ENCODE data around the gene ARHGAP8. TPM values are rescaled to one million over a fixed set of nuclear protein-coding genes. Genes with fewer than 3 reads are reported as not detected.

The ARHGAP8 gene
- total RNA-seq, 2 donors from 2014 or later = 4.7 to 7.1 TPM

- H3K27ac Mint-ChIP-seq = no peak overlapping the region
- peaks cover 9% of the 10 kb centered on the region for H3K27me3 Mint-ChIP-seq
- no peaks in the 10 kb centered on the region for H3K36me3 Mint-ChIP-seq (ENCODE audit: low read depth)
- peaks cover 5% of the 10 kb centered on the region for H3K9me3 ChIP-seq (ENCODE audit: control insufficient read depth, low read length, poor library complexity, severe bottlenecking)
- no peak for ATAC-seq
- no peak for DNase-seq
- no peak overlapping the region for H3K4me3 Mint-ChIP-seq
- H3K4me1 Mint-ChIP-seq = no peaks in the 10 kb centered on the region
These were observed 25.0 kb downstream of the ARHGAP8 start for GRCh38 chr22:44777364-44777755.

- Mint-ChIP-seq H3K27ac (no peak overlapping the region), H3K36me3 (ENCODE audit: low read depth) (no peaks in the 10 kb centered on the region), H3K27me3 (peaks cover 22% of the 10 kb centered on the region), H3K4me3 (no peak overlapping the region), H3K4me1 (peaks cover 2% of the 10 kb centered on the region)
- ATAC-seq (no peak), DNase-seq (no peak)
- H3K9me3 ChIP-seq (ENCODE audit: control insufficient read depth, low read length, poor library complexity, severe bottlenecking) = no peaks in the 10 kb centered on the region
These were observed 28.6 kb downstream of the ARHGAP8 start for GRCh38 chr22:44780876-44781449.

GRCh38 chr22:44782363-44782963, 30.1 kb downstream of the ARHGAP8 start:
- H3K36me3 Mint-ChIP-seq (ENCODE audit: low read depth) = no peaks in the 10 kb centered on the region
- no peak overlapping the region for H3K4me3 Mint-ChIP-seq
- H3K9me3 ChIP-seq (ENCODE audit: control insufficient read depth, low read length, poor library complexity, severe bottlenecking) = no peaks in the 10 kb centered on the region
- no peak overlapping the region for H3K27ac Mint-ChIP-seq
- peaks cover 22% of the 10 kb centered on the region for H3K27me3 Mint-ChIP-seq
- peaks cover 2% of the 10 kb centered on the region for H3K4me1 Mint-ChIP-seq
- ATAC-seq = no peak
- DNase-seq = no peak

- H3K36me3 Mint-ChIP-seq (ENCODE audit: low read depth) = no peaks in the 10 kb centered on the region
- H3K27ac Mint-ChIP-seq = no peak overlapping the region
- H3K4me1 Mint-ChIP-seq = peaks cover 2% of the 10 kb centered on the region
- H3K27me3 Mint-ChIP-seq = peaks cover 22% of the 10 kb centered on the region
- no peak overlapping the region for H3K4me3 Mint-ChIP-seq
- H3K9me3 ChIP-seq (ENCODE audit: control insufficient read depth, low read length, poor library complexity, severe bottlenecking) = no peaks in the 10 kb centered on the region
- no peak for DNase-seq
- ATAC-seq = no peak
These were observed 30.7 kb downstream of the ARHGAP8 start for GRCh38 chr22:44783091-44783490.

- no peak for DNase-seq
- no peaks in the 10 kb centered on the region for H3K9me3 ChIP-seq (ENCODE audit: control insufficient read depth, low read length, poor library complexity, severe bottlenecking)
- no peak for ATAC-seq
- H3K36me3 Mint-ChIP-seq (ENCODE audit: low read depth) = no peaks in the 10 kb centered on the region
- H3K4me3 Mint-ChIP-seq = no peak overlapping the region
- H3K27ac Mint-ChIP-seq = no peak overlapping the region
- H3K4me1 Mint-ChIP-seq = peaks cover 2% of the 10 kb centered on the region
- H3K27me3 Mint-ChIP-seq = peaks cover 18% of the 10 kb centered on the region
These were observed 31.2 kb downstream of the ARHGAP8 start for GRCh38 chr22:44783581-44783980.

- H3K4me3 Mint-ChIP-seq = no peak overlapping the region
- no peaks in the 10 kb centered on the region for H3K9me3 ChIP-seq (ENCODE audit: control insufficient read depth, low read length, poor library complexity, severe bottlenecking)
- peaks cover 13% of the 10 kb centered on the region for H3K27me3 Mint-ChIP-seq
- H3K36me3 Mint-ChIP-seq (ENCODE audit: low read depth) = peaks cover 3% of the 10 kb centered on the region
- ATAC-seq (no peak), DNase-seq (no peak)
- H3K27ac Mint-ChIP-seq = no peak overlapping the region
- H3K4me1 Mint-ChIP-seq = peaks cover 2% of the 10 kb centered on the region
These were observed 33.8 kb downstream of the ARHGAP8 start for GRCh38 chr22:44786136-44786535.

GRCh38 chr22:44786610-44787009, 34.2 kb downstream of the ARHGAP8 start:
- Mint-ChIP-seq H3K27ac (no peak overlapping the region), H3K4me1 (peaks cover 2% of the 10 kb centered on the region), H3K4me3 (no peak overlapping the region), H3K27me3 (peaks cover 13% of the 10 kb centered on the region), H3K36me3 (ENCODE audit: low read depth) (peaks cover 3% of the 10 kb centered on the region)
- no peak for ATAC-seq
- no peak for DNase-seq
- no peaks in the 10 kb centered on the region for H3K9me3 ChIP-seq (ENCODE audit: control insufficient read depth, low read length, poor library complexity, severe bottlenecking)

- Mint-ChIP-seq H3K36me3 (ENCODE audit: low read depth) (peaks cover 3% of the 10 kb centered on the region), H3K4me3 (peak overlapping the region; percentile 19), H3K27me3 (peaks cover 13% of the 10 kb centered on the region), H3K27ac (no peak overlapping the region), H3K4me1 (peaks cover 2% of the 10 kb centered on the region)
- no peak for DNase-seq
- no peaks in the 10 kb centered on the region for H3K9me3 ChIP-seq (ENCODE audit: control insufficient read depth, low read length, poor library complexity, severe bottlenecking)
- no peak for ATAC-seq
These were observed 35.5 kb downstream of the ARHGAP8 start for GRCh38 chr22:44787832-44788231.

- DNase-seq (no peak), ATAC-seq (no peak)
- no peaks in the 10 kb centered on the region for H3K9me3 ChIP-seq (ENCODE audit: control insufficient read depth, low read length, poor library complexity, severe bottlenecking)
- Mint-ChIP-seq H3K27me3 (no peaks in the 10 kb centered on the region), H3K4me3 (no peak overlapping the region), H3K36me3 (ENCODE audit: low read depth) (peaks cover 3% of the 10 kb centered on the region), H3K4me1 (no peaks in the 10 kb centered on the region), H3K27ac (no peak overlapping the region)
These were observed 40.7 kb downstream of the ARHGAP8 start for GRCh38 chr22:44793106-44793505.

GRCh38 chr22:44793506-44794172, 41.3 kb downstream of the ARHGAP8 start:
- ATAC-seq (no peak), DNase-seq (no peak)
- Mint-ChIP-seq H3K4me3 (no peak overlapping the region), H3K36me3 (ENCODE audit: low read depth) (peaks cover 3% of the 10 kb centered on the region), H3K27ac (no peak overlapping the region), H3K27me3 (no peaks in the 10 kb centered on the region), H3K4me1 (no peaks in the 10 kb centered on the region)
- H3K9me3 ChIP-seq (ENCODE audit: control insufficient read depth, low read length, poor library complexity, severe bottlenecking) = no peaks in the 10 kb centered on the region

GRCh38 chr22:44795701-44796630, 43.6 kb downstream of the ARHGAP8 start:
- Mint-ChIP-seq H3K4me3 (no peak overlapping the region), H3K27ac (no peak overlapping the region), H3K27me3 (no peaks in the 10 kb centered on the region), H3K4me1 (no peaks in the 10 kb centered on the region), H3K36me3 (ENCODE audit: low read depth) (no peaks in the 10 kb centered on the region)
- DNase-seq (no peak), ATAC-seq (no peak)
- no peaks in the 10 kb centered on the region for H3K9me3 ChIP-seq (ENCODE audit: control insufficient read depth, low read length, poor library complexity, severe bottlenecking)

GRCh38 chr22:44797181-44797725, 44.9 kb downstream of the ARHGAP8 start:
- Mint-ChIP-seq H3K4me1 (no peaks in the 10 kb centered on the region), H3K27ac (no peak overlapping the region), H3K36me3 (ENCODE audit: low read depth) (no peaks in the 10 kb centered on the region), H3K4me3 (no peak overlapping the region), H3K27me3 (peaks cover 6% of the 10 kb centered on the region)
- H3K9me3 ChIP-seq (ENCODE audit: control insufficient read depth, low read length, poor library complexity, severe bottlenecking) = no peaks in the 10 kb centered on the region
- ATAC-seq = no peak
- no peak for DNase-seq
